Breast epithelium (tissue), 3 donors: ENCODE measurements around the gene STX3.

ENCODE experiments used
- CTCF ChIP-seq, 3 donors: fragments of 450-650 bp; IDR thresholded peaks; one replicate each; pipeline ENCODE4 v1.5.1; 2016 to 2017; ENCODE audit warnings: antibody characterized with exemption in 3 of 3, mild to moderate bottlenecking in 3 of 3, moderate library complexity in 3 of 3
- POLR2A ChIP-seq: fragments of 450-650 bp; IDR thresholded peaks from one replicate; pipeline ENCODE4 v1.6.1; 2016; ENCODE audit warnings: antibody characterized with exemption, mild to moderate bottlenecking, moderate library complexity

- TF ChIP-seq POLR2A (no peak), CTCF (IDR thresholded peaks at IDR 0.05) (no peak)
Measured at GRCh38 chr11:59756845-59757244, 1.7 kb downstream of the STX3 start.
